OCI-LY7 (cell line): ENCODE results near the gene FHIP1A.

Experiments used
- CTCF ChIP-seq: fragments of 200-600 bp; sonication (generic); conservative IDR thresholded peaks from 2 replicates; pipeline ENCODE4 v1.5.1; 2014; ENCODE audit warnings: mild to moderate bottlenecking, antibody characterized with exemption, low read length, moderate library complexity, mixed read lengths
- EZH2phosphoT487 ChIP-seq: fragments of 200-600 bp; sonication (generic); IDR thresholded peaks from 2 replicates; pipeline ENCODE4 v1.6.1; 2018; ENCODE audit warnings: low read depth, borderline replicate concordance, mild to moderate bottlenecking, mixed run types, antibody characterized with exemption, low read length, moderate library complexity, mixed read lengths

- TF ChIP-seq CTCF = no peak
- TF ChIP-seq EZH2phosphoT487 = no peak
These were observed 27.1 kb downstream of the FHIP1A start for GRCh38 chr4:151436093-151436518.
